B cell (primary cell): ENCODE measurements around the gene PSAPL1.

Source experiments
- EZH2 ChIP-seq: IDR thresholded peaks from 2 replicates; pipeline ENCODE4 v1.6.1; 2012; ENCODE audit warnings: borderline replicate concordance, low read depth, mild to moderate bottlenecking, moderate library complexity, low read length; ENCODE audit not compliant: insufficient read depth, poor library complexity, severe bottlenecking
- TF ChIP-seq, protein P1 (sequence below): fragments of 200-600 bp; IDR thresholded peaks from one replicate; pipeline ENCODE4 v1.8.0; 2022; ENCODE audit warnings: antibody characterized with exemption, mild to moderate bottlenecking

DNA sequence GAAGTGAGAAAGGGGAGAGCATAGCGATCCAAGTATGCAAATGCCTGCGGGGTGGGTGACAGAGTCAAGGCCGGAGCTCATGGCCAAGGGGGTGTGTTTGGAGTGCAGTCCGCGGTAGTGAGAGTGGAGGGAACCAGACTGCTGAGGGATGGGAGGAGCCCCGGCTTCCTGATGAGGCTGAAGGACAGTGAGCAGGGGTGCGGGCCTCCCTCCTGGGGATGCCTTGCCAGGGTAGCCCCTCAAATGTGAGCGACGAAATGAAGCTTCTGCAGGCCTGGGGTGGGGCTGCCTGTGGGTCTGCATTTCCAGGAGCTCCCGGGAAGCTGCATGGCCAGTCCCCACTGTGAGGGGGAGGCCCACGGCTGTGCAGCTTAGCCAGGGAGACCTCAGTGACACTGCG lies 45.0 kb downstream of the PSAPL1 start:
- TF ChIP-seq, protein P1, sequence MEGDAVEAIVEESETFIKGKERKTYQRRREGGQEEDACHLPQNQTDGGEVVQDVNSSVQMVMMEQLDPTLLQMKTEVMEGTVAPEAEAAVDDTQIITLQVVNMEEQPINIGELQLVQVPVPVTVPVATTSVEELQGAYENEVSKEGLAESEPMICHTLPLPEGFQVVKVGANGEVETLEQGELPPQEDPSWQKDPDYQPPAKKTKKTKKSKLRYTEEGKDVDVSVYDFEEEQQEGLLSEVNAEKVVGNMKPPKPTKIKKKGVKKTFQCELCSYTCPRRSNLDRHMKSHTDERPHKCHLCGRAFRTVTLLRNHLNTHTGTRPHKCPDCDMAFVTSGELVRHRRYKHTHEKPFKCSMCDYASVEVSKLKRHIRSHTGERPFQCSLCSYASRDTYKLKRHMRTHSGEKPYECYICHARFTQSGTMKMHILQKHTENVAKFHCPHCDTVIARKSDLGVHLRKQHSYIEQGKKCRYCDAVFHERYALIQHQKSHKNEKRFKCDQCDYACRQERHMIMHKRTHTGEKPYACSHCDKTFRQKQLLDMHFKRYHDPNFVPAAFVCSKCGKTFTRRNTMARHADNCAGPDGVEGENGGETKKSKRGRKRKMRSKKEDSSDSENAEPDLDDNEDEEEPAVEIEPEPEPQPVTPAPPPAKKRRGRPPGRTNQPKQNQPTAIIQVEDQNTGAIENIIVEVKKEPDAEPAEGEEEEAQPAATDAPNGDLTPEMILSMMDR, result no peak
- TF ChIP-seq EZH2, result no peak
